ENCODE results near the gene CCDC17. TPM values are rescaled to one million over a fixed set of nuclear protein-coding genes. Genes with fewer than 3 reads are reported as not detected.

Gene CCDC17
- total and polyA plus RNA-seq, 2 donors (not counting 1 experiment from before 2014, with no cell fraction given): 0.09 to 0.99 TPM

DNA sequence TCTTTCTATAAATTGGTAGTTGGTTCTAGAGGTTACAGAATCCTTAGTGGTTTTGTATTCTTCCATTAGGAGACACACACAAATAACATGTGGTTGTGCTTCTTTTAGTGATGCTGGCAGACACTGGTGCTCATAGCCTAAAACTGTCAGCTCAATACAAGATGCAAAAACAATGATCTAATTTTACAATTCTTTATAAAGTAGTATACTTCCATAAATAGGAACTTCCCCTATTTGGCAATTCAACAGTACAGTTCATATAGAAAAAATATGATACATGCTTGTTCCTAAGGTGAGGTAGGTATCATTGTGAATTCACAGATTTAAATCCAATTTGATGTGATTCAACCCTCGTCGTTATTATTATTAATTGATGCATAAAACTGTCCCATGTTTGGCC is 20.8 kb upstream of the CCDC17 start:
- Histone ChIP-seq H3K9ac (ENCODE audit: insufficient read depth, low read length) (no peak overlapping the region), H4K20me1 (ENCODE audit: control insufficient read depth, extremely low read depth, insufficient read depth, low read length) (no peaks in the 10 kb centered on the region), H3K27me3 (ENCODE audit: control insufficient read depth, insufficient read depth, low read length) (no peaks in the 10 kb centered on the region), H2AFZ (ENCODE audit: low read length) (no peak overlapping the region), H3K27ac (ENCODE audit: insufficient read depth, low read length) (no peak overlapping the region), H3K4me1 (ENCODE audit: control insufficient read depth, extremely low read depth, insufficient read depth, low read length) (peaks cover 2% of the 10 kb centered on the region), H3K36me3 (ENCODE audit: control insufficient read depth, insufficient read depth, low read length) (peaks cover 2% of the 10 kb centered on the region), H3K9me3 (ENCODE audit: control insufficient read depth, insufficient read depth, low read depth, low read length) (no peaks in the 10 kb centered on the region), H3K4me2 (ENCODE audit: extremely low read depth, insufficient read depth, low read length) (no peak overlapping the region), H3K79me2 (ENCODE audit: control insufficient read depth, insufficient read depth, low read length) (peaks cover 2% of the 10 kb centered on the region), H3K4me3 (replicated peaks in 1 of 4; ENCODE audit: control extremely low read depth in 1 of 4, insufficient read depth in 1 of 4, low read depth in 3 of 4, low read length in 4 of 4) (no peak overlapping the region)
- no peak for TF ChIP-seq EZH2 (IDR thresholded peaks at IDR 0.05; ENCODE audit: low read length, missing control alignments)
- TF ChIP-seq, protein P1, sequence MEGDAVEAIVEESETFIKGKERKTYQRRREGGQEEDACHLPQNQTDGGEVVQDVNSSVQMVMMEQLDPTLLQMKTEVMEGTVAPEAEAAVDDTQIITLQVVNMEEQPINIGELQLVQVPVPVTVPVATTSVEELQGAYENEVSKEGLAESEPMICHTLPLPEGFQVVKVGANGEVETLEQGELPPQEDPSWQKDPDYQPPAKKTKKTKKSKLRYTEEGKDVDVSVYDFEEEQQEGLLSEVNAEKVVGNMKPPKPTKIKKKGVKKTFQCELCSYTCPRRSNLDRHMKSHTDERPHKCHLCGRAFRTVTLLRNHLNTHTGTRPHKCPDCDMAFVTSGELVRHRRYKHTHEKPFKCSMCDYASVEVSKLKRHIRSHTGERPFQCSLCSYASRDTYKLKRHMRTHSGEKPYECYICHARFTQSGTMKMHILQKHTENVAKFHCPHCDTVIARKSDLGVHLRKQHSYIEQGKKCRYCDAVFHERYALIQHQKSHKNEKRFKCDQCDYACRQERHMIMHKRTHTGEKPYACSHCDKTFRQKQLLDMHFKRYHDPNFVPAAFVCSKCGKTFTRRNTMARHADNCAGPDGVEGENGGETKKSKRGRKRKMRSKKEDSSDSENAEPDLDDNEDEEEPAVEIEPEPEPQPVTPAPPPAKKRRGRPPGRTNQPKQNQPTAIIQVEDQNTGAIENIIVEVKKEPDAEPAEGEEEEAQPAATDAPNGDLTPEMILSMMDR (conservative IDR thresholded peaks at IDR 0.05 in 1 of 2, IDR thresholded peaks at IDR 0.05 in 1 of 2; ENCODE audit: low read depth in 1 of 2, low read length in 2 of 2): no peak
- no peak for DNase-seq (ENCODE audit: low read depth in 2 of 2)

DNA sequence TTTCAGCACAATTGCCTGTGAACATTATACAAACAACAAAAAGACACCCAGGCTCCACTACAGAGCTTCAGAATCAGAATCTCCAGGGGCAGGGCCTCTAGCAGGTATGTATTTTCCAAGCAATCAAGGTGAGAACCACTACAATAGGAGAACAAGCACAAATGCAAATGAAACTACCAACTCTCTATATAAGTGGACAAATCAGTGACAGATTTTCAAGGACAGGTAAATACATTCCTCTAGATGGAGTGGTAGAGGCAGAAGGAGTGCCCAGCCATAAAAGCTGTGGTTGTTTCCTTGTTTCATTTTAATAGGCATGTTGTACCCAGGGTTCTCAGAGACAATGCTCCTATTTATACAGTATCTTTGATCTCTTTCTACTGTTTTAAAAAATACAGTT is 20.1 kb upstream of the CCDC17 start:
- no peak overlapping the region for H2AFZ ChIP-seq (ENCODE audit: low read length)
- H4K20me1 ChIP-seq (ENCODE audit: control insufficient read depth, extremely low read depth, insufficient read depth, low read length): no peaks in the 10 kb centered on the region
- H3K27me3 ChIP-seq (ENCODE audit: control insufficient read depth, insufficient read depth, low read length): no peaks in the 10 kb centered on the region
- no peaks in the 10 kb centered on the region for H3K9me3 ChIP-seq (ENCODE audit: control insufficient read depth, insufficient read depth, low read depth, low read length)
- TF ChIP-seq EZH2 (IDR thresholded peaks at IDR 0.05; ENCODE audit: low read length, missing control alignments): no peak
- TF ChIP-seq, protein P1 (conservative IDR thresholded peaks at IDR 0.05 in 1 of 2, IDR thresholded peaks at IDR 0.05 in 1 of 2; ENCODE audit: low read depth in 1 of 2, low read length in 2 of 2): no peak
- peaks cover 2% of the 10 kb centered on the region for H3K4me1 ChIP-seq (ENCODE audit: control insufficient read depth, extremely low read depth, insufficient read depth, low read length)
- no peak for DNase-seq (ENCODE audit: low read depth in 2 of 2)
- peaks cover 6% of the 10 kb centered on the region for H3K36me3 ChIP-seq (ENCODE audit: control insufficient read depth, insufficient read depth, low read length)
- H3K4me3 ChIP-seq (replicated peaks in 1 of 4; ENCODE audit: control extremely low read depth in 1 of 4, insufficient read depth in 1 of 4, low read depth in 3 of 4, low read length in 4 of 4): no peak overlapping the region
- H3K27ac ChIP-seq (ENCODE audit: insufficient read depth, low read length): no peak overlapping the region
- H3K4me2 ChIP-seq (ENCODE audit: extremely low read depth, insufficient read depth, low read length): no peak overlapping the region
- peaks cover 2% of the 10 kb centered on the region for H3K79me2 ChIP-seq (ENCODE audit: control insufficient read depth, insufficient read depth, low read length)
- H3K9ac ChIP-seq (ENCODE audit: insufficient read depth, low read length): no peak overlapping the region

DNA sequence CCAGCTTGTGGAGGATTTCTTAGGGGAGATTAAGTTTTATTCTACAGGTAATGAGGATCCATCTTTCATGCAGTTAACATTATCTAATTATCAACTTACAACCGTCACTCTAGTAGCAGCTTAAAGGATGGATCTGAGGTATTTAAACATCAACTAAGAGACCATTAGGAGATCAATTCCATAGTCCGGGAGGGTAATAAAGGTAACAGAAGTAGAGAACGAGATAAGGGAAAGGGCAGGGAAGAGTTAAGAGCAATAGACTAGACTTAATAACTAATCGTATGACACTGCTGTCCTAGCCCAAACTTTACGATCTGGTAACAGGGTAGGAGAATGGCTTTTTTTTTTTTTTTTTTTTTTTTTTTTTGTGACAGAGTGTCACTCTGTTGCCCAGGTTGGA is 19.5 kb upstream of the CCDC17 start:
- Histone ChIP-seq H3K27ac (ENCODE audit: insufficient read depth, low read length) (no peak overlapping the region), H4K20me1 (ENCODE audit: control insufficient read depth, extremely low read depth, insufficient read depth, low read length) (no peaks in the 10 kb centered on the region), H3K27me3 (ENCODE audit: control insufficient read depth, insufficient read depth, low read length) (no peaks in the 10 kb centered on the region), H3K9ac (ENCODE audit: insufficient read depth, low read length) (no peak overlapping the region), H2AFZ (ENCODE audit: low read length) (no peak overlapping the region), H3K9me3 (ENCODE audit: control insufficient read depth, insufficient read depth, low read depth, low read length) (no peaks in the 10 kb centered on the region), H3K79me2 (ENCODE audit: control insufficient read depth, insufficient read depth, low read length) (peaks cover 2% of the 10 kb centered on the region), H3K36me3 (ENCODE audit: control insufficient read depth, insufficient read depth, low read length) (peaks cover 8% of the 10 kb centered on the region), H3K4me1 (ENCODE audit: control insufficient read depth, extremely low read depth, insufficient read depth, low read length) (peaks cover 2% of the 10 kb centered on the region), H3K4me2 (ENCODE audit: extremely low read depth, insufficient read depth, low read length) (no peak overlapping the region), H3K4me3 (replicated peaks in 1 of 4; ENCODE audit: control extremely low read depth in 1 of 4, insufficient read depth in 1 of 4, low read depth in 3 of 4, low read length in 4 of 4) (no peak overlapping the region)
- no peak for DNase-seq (ENCODE audit: low read depth in 2 of 2)
- TF ChIP-seq, protein P1 (conservative IDR thresholded peaks at IDR 0.05 in 1 of 2, IDR thresholded peaks at IDR 0.05 in 1 of 2; ENCODE audit: low read depth in 1 of 2, low read length in 2 of 2): no peak
- no peak for TF ChIP-seq EZH2 (IDR thresholded peaks at IDR 0.05; ENCODE audit: low read length, missing control alignments)
